Liver (tissue), 9 donors: ENCODE results near the gene KCTD16. TPM values are rescaled to one million over a fixed set of nuclear protein-coding genes. Genes with fewer than 3 reads are reported as not detected.
A peak's percentile ranks its signal among the peaks of the same experiment; 100 is the strongest.

Experiments
- DNase-seq: peaks from one replicate; pipeline ENCODE4 v3.0.0-alpha.2; 2017; ENCODE audit warnings: low spot score
- H3K27ac ChIP-seq, 2 donors: one replicate each; pipeline ENCODE4 v1.7.0; 2013; ENCODE audit warnings: inconsistent platforms in 2 of 2, low read length in 2 of 2, control low read depth in 1 of 2, low read depth in 1 of 2, mild to moderate bottlenecking in 1 of 2
- H3K27me3 ChIP-seq, 4 donors: one replicate each; pipeline versions ENCODE4 v1.6.1 to v1.7.0; 2013; ENCODE audit warnings: low read length in 3 of 4, inconsistent platforms in 1 of 4, mild to moderate bottlenecking in 1 of 4, moderate library complexity in 1 of 4; ENCODE audit not compliant: control insufficient read depth in 4 of 4, insufficient read depth in 4 of 4
- H3K36me3 ChIP-seq, 4 donors: one replicate each; pipeline versions ENCODE4 v1.6.1 to v1.7.0; 2013; ENCODE audit warnings: low read length in 3 of 4, mild to moderate bottlenecking in 3 of 4, low read depth in 1 of 4, moderate library complexity in 1 of 4; ENCODE audit not compliant: control insufficient read depth in 4 of 4, insufficient read depth in 3 of 4
- H3K4me1 ChIP-seq, 4 donors: one replicate each; pipeline versions ENCODE4 v1.6.1 to v1.7.0; 2013; ENCODE audit warnings: low read length in 3 of 4, mild to moderate bottlenecking in 3 of 4, moderate library complexity in 1 of 4; ENCODE audit not compliant: control insufficient read depth in 4 of 4, insufficient read depth in 4 of 4
- H3K4me3 ChIP-seq, 3 donors: one replicate each; pipeline versions ENCODE4 v1.6.1 to v1.7.0; 2013; ENCODE audit warnings: low read length in 3 of 3, control low read depth in 1 of 3, low read depth in 1 of 3, mild to moderate bottlenecking in 1 of 3
- H3K9ac ChIP-seq, 2 donors: one replicate each; pipeline ENCODE4 v1.7.0; 2013; ENCODE audit warnings: low read length in 2 of 2, mild to moderate bottlenecking in 2 of 2, moderate library complexity in 2 of 2, control low read depth in 1 of 2, low read depth in 1 of 2
- H3K9me3 ChIP-seq, 4 donors: one replicate each; pipeline versions ENCODE4 v1.6.1 to v1.7.0; 2013; ENCODE audit warnings: low read length in 3 of 4; ENCODE audit not compliant: control insufficient read depth in 4 of 4
- EGR1 ChIP-seq, 2 donors: IDR thresholded peaks; 2 replicates each; pipeline ENCODE4 v1.6.1; 2016 to 2018; ENCODE audit warnings: antibody characterized with exemption in 2 of 2, low read depth in 2 of 2
- FOXA1 ChIP-seq: IDR thresholded peaks from 2 replicates; pipeline ENCODE4 v1.6.1; 2016; ENCODE audit warnings: antibody characterized with exemption
- FOXA2 ChIP-seq: IDR thresholded peaks from 2 replicates; pipeline ENCODE4 v1.6.1; 2016; ENCODE audit warnings: antibody characterized with exemption
- GABPA ChIP-seq, 2 donors: IDR thresholded peaks in 1 of 2; conservative IDR thresholded peaks in 1 of 2; 2 replicates each; pipeline ENCODE4 v1.6.1; 2016; ENCODE audit warnings: antibody characterized with exemption in 2 of 2, mild to moderate bottlenecking in 1 of 2, moderate library complexity in 1 of 2
- HNF4A ChIP-seq, 2 donors: conservative IDR thresholded peaks; 2 replicates each; pipeline ENCODE4 v1.6.1; 2016; ENCODE audit warnings: antibody characterized with exemption in 2 of 2, mild to moderate bottlenecking in 2 of 2
- HNF4G ChIP-seq: IDR thresholded peaks from 2 replicates; pipeline ENCODE4 v1.6.1; 2016; ENCODE audit warnings: antibody characterized with exemption
- JUND ChIP-seq, 2 donors: IDR thresholded peaks; 2 replicates each; pipeline ENCODE4 v1.6.1; 2016; ENCODE audit warnings: antibody characterized with exemption in 2 of 2
- NR2F2 ChIP-seq: IDR thresholded peaks from 2 replicates; pipeline ENCODE4 v1.6.1; 2016; ENCODE audit warnings: antibody characterized with exemption
- RAD21 ChIP-seq, 2 donors: IDR thresholded peaks; 2 replicates each; pipeline ENCODE4 v1.6.1; 2016; ENCODE audit warnings: antibody characterized with exemption in 2 of 2, mild to moderate bottlenecking in 2 of 2
- REST ChIP-seq: IDR thresholded peaks from 2 replicates; pipeline ENCODE4 v1.6.1; 2016; ENCODE audit warnings: antibody characterized with exemption, mild to moderate bottlenecking
- RXRA ChIP-seq, 2 donors: IDR thresholded peaks; 2 replicates each; pipeline ENCODE4 v1.6.1; 2017 to 2018; ENCODE audit warnings: antibody characterized with exemption in 2 of 2, mild to moderate bottlenecking in 1 of 2
- SP1 ChIP-seq: IDR thresholded peaks from 2 replicates; pipeline ENCODE4 v1.6.1; 2018; ENCODE audit warnings: antibody characterized with exemption, mild to moderate bottlenecking
- TAF1 ChIP-seq: conservative IDR thresholded peaks from 2 replicates; pipeline ENCODE4 v1.6.1; 2016; ENCODE audit warnings: antibody characterized with exemption, mild to moderate bottlenecking
- YY1 ChIP-seq: IDR thresholded peaks from 2 replicates; pipeline ENCODE4 v1.6.1; 2016; ENCODE audit warnings: antibody characterized with exemption, mild to moderate bottlenecking
- WGBS: extraction: QIAGEN DNeasy Blood & Tissue Kit; methylation state at CpG from one replicate; pipeline ENCODE4 v1.1.7; 2013; 5-methylcytosine and 5-hydroxymethylcytosine counted together
- polyA plus RNA-seq, 2 donors: library from polyadenylated mRNA; stranded (reverse) in 1 of 2; unstranded in 1 of 2; fragments of 200-250 nt in 1 of 2; fragments of >200 nt in 1 of 2; fragmentation: Nextera tagmentation in 1 of 2; extraction: Ambion mirVana in 1 of 2; gene quantifications; one replicate each; pipeline versions ENCODE4 v1.2.1 to v1.2.3, GENCODE V29; 2013 to 2015
- total RNA-seq, 2 donors: library from RNA; depleted of rRNA; stranded (reverse); fragments of >200 nt; gene quantifications; one replicate each; pipeline ENCODE4 v1.2.3, GENCODE V29; 2014
- TF ChIP-seq, protein P1 (sequence below): IDR thresholded peaks from 2 replicates; pipeline ENCODE4 v1.6.1; 2016; ENCODE audit warnings: antibody characterized with exemption
- TF ChIP-seq, protein P2 (sequence below): IDR thresholded peaks from 2 replicates; pipeline ENCODE4 v1.6.1; 2016; ENCODE audit warnings: antibody characterized with exemption
- TF ChIP-seq, protein P3 (sequence below): IDR thresholded peaks from 2 replicates; pipeline ENCODE4 v1.6.1; 2016; ENCODE audit warnings: antibody characterized with exemption
- TF ChIP-seq, protein P4 (sequence below): fragments of 150-350 bp; IDR thresholded peaks from 2 replicates; pipeline ENCODE4 v1.5.1; 2017; ENCODE audit warnings: improper control_type of control experiment, low read depth, low read length; ENCODE audit not compliant: missing input control
- donor health status: healthy.
- donor health status: healthy.
- donor health status: healthy.
- donor health status: healthy.
- donor health status: healthy.

KCTD16 gene
- total and polyA plus RNA-seq, 4 donors: under 0.01 to 0.05 (median 0.01) TPM; not detected in 1

DNA sequence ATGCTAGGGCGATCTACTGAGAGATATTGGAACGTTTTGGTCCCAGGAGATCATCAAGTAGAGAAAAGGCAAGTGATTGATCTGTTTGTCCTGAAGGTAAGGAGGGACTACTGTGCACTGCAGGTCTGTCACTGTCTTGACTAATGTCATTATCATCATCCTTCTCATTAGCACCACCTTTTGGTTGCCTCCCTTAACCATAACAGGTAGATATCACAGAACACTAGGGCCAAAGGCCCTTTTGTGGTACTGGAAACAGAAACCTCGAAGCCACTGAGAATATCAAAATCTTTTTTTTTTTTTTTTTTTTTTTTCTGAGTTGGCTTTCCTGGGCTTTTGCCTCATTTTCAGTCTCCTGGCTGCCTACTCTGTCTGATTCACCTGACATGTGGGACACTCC, 134.0 kb downstream of the KCTD16 start:
- WGBS: 81% methylated on average over 3 of the region's 3 CpGs
- TF ChIP-seq, protein P1, sequence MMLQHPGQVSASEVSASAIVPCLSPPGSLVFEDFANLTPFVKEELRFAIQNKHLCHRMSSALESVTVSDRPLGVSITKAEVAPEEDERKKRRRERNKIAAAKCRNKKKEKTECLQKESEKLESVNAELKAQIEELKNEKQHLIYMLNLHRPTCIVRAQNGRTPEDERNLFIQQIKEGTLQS: no peak
- no peak for TF ChIP-seq RXRA (IDR thresholded peaks at IDR 0.05)
- TF ChIP-seq NR2F2: no peak
- TF ChIP-seq EGR1 (IDR thresholded peaks at IDR 0.05; ENCODE audit: low read depth in 2 of 2): no peak
- no peak for TF ChIP-seq JUND (IDR thresholded peaks at IDR 0.05)
- no peak for TF ChIP-seq TAF1
- TF ChIP-seq, protein P2, sequence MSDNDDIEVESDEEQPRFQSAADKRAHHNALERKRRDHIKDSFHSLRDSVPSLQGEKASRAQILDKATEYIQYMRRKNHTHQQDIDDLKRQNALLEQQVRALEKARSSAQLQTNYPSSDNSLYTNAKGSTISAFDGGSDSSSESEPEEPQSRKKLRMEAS: no peak
- TF ChIP-seq SP1: no peak
- TF ChIP-seq, protein P3, sequence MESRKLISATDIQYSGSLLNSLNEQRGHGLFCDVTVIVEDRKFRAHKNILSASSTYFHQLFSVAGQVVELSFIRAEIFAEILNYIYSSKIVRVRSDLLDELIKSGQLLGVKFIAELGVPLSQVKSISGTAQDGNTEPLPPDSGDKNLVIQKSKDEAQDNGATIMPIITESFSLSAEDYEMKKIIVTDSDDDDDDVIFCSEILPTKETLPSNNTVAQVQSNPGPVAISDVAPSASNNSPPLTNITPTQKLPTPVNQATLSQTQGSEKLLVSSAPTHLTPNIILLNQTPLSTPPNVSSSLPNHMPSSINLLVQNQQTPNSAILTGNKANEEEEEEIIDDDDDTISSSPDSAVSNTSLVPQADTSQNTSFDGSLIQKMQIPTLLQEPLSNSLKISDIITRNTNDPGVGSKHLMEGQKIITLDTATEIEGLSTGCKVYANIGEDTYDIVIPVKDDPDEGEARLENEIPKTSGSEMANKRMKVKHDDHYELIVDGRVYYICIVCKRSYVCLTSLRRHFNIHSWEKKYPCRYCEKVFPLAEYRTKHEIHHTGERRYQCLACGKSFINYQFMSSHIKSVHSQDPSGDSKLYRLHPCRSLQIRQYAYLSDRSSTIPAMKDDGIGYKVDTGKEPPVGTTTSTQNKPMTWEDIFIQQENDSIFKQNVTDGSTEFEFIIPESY: no peak
- TF ChIP-seq GABPA (IDR thresholded peaks at IDR 0.05 in 1 of 2, conservative IDR thresholded peaks at IDR 0.05 in 1 of 2): no peak
- TF ChIP-seq, protein P4, sequence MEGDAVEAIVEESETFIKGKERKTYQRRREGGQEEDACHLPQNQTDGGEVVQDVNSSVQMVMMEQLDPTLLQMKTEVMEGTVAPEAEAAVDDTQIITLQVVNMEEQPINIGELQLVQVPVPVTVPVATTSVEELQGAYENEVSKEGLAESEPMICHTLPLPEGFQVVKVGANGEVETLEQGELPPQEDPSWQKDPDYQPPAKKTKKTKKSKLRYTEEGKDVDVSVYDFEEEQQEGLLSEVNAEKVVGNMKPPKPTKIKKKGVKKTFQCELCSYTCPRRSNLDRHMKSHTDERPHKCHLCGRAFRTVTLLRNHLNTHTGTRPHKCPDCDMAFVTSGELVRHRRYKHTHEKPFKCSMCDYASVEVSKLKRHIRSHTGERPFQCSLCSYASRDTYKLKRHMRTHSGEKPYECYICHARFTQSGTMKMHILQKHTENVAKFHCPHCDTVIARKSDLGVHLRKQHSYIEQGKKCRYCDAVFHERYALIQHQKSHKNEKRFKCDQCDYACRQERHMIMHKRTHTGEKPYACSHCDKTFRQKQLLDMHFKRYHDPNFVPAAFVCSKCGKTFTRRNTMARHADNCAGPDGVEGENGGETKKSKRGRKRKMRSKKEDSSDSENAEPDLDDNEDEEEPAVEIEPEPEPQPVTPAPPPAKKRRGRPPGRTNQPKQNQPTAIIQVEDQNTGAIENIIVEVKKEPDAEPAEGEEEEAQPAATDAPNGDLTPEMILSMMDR: no peak
- no peak for TF ChIP-seq FOXA1
- TF ChIP-seq RAD21 (IDR thresholded peaks at IDR 0.05): no peak

GRCh38 chr5:144307736-144308135, 137.1 kb downstream of the KCTD16 start:
- Histone ChIP-seq H3K9me3 (no peaks in the 10 kb centered on the region), H3K36me3 (no peaks in the 10 kb centered on the region), H3K4me1 (no peaks in the 10 kb centered on the region), H3K27me3 (no peaks in the 10 kb centered on the region), H3K9ac (no peak overlapping the region), H3K4me3 (no peak overlapping the region), H3K27ac (no peak overlapping the region)
- no peak for DNase-seq
- WGBS: 23% methylated on average over 4 of the region's 4 CpGs
- TF ChIP-seq FOXA1 (no peak), HNF4A (conservative IDR thresholded peaks at IDR 0.05) (peak; percentile 49 to 72)

More for the DNA sequence above, 134.0 kb downstream of the KCTD16 start:
- H3K27ac ChIP-seq: no peak overlapping the region
- H3K27me3 ChIP-seq: no peaks in the 10 kb centered on the region
- no peak overlapping the region for H3K4me3 ChIP-seq
- no peaks in the 10 kb centered on the region for H3K4me1 ChIP-seq
- no peaks in the 10 kb centered on the region for H3K9me3 ChIP-seq
- no peaks in the 10 kb centered on the region for H3K36me3 ChIP-seq
- H3K9ac ChIP-seq: no peak overlapping the region
- DNase-seq: no peak

DNA sequence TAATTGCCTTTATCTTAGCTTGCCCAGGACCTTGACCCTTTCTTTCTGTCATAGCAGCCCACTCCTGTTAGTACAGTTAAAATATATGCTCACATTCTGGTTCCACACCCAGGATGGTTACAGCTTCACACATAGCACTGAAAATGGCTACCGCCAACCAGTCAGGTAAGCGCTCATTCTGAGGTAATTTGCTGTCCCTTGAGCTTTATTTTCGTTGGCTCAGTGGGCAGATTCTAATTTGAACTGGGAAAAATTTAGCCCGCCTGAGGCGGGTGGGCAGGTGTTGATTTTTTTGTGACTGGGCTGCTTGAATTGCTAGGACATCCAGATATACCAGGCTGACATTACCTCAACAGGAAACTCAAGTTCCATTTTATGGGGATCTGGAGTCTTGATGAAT, 137.5 kb downstream of the KCTD16 start:
- H3K27ac ChIP-seq: no peak overlapping the region
- 90% methylated on average over 5 of the region's 5 CpGs for WGBS
- no peak for TF ChIP-seq REST
- no peak for TF ChIP-seq YY1
- TF ChIP-seq RAD21 (IDR thresholded peaks at IDR 0.05): no peak
- TF ChIP-seq FOXA2: no peak
- TF ChIP-seq HNF4G: no peak
- TF ChIP-seq HNF4A (conservative IDR thresholded peaks at IDR 0.05): no peak
- TF ChIP-seq NR2F2: no peak
- TF ChIP-seq, protein P2: no peak
- no peak for TF ChIP-seq GABPA (IDR thresholded peaks at IDR 0.05 in 1 of 2, conservative IDR thresholded peaks at IDR 0.05 in 1 of 2)
- TF ChIP-seq, protein P3: no peak
- TF ChIP-seq, protein P1: no peak
- TF ChIP-seq JUND (IDR thresholded peaks at IDR 0.05): no peak

More for the DNA sequence above, 137.5 kb downstream of the KCTD16 start:
- Histone ChIP-seq H3K4me1 (no peaks in the 10 kb centered on the region), H3K9me3 (no peaks in the 10 kb centered on the region), H3K27me3 (no peaks in the 10 kb centered on the region), H3K4me3 (no peak overlapping the region), H3K36me3 (no peaks in the 10 kb centered on the region), H3K9ac (no peak overlapping the region)
- DNase-seq: no peak
